GM19240 (cell line): ENCODE data around the gene WSCD2.

Source experiments
- DNase-seq: peaks from one replicate; pipeline ENCODE4 v3.0.0; 2011; ENCODE audit warnings: low spot score; ENCODE audit not compliant: insufficient read length

The WSCD2 gene

DNA sequence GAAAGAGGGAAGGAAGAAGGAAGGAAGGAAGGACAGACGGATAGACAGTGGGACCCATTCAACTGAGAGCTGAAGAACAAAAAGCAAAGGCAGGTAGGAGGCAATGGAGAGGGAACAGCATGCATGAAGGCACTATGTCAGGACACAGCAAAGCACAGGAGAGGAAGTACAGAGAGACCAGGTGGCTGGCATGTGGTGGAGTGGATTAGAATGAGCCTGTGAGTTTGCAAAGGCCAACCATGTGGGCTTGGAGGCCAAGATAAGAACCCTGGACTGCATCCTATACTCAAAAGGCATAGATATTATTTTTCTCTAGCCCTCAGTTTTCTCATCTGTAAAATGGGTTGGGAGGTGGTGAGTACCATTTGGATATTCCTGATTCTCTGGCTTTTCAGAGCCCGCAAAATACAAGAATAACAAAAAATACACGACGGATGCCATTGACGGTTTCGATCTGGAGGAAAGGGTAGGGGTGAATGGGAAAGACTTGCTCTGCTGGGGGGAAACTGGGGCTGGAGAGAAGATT is 102.9 kb downstream of the WSCD2 start:
- no peak for DNase-seq

DNA sequence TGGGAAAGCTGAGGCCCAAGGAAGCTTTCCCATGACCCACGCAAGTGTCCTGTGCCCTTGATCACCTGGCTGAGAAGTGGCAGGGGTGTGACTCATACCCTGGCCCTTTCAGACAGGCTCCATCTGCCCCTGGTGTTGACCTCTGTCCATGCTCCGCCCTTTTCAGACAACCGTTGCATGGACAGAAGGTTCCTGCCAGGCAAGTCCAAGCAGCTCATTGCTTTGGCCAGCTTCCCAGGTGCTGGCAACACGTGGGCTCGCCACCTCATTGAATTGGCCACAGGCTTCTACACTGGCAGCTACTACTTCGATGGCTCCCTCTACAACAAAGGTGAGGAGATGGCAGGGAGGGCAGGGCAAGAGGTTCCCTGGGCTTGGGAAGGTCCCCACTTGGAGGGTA is 103.5 kb downstream of the WSCD2 start:
- DNase-seq = no peak

- DNase-seq = no peak
Observed at GRCh38 chr12:108234158-108234557, 105.1 kb downstream of the WSCD2 start.

DNA sequence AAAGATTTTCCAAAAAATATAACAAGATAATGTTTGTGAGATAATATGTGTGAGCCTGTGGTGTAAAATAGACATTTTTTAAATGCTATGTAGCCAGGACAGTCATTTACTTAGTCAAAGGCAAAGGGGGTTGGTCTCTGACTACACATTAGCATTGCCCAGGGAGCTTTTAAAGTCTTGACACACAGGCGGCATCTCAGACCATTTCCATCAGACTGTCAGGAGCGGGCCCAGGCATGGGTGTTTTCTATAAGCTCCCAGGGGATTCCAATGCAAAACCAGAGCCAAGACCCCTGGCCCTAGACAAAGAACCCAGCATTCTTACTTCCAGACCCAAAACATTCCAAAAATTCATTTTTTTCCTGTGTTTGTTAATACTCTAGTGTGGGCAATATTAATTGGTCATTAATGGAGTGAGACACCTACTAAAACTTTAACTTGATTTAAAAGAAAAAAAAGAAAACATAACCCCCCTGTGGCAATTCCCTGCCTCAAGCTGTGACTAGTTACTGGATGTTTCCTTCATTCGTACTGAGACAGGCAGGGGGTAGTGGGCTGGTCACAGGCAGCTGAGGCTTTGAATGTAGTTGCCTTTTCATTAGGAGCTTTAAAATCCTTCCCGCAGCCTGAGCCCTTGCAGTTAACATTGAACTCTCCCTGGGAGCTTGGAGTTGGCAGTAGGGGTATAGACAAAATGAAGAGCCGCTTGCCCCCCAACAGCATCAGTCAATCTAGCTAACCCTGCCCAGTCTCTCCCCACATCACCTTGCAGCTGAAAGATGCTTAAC is 106.3 kb downstream of the WSCD2 start:
- DNase-seq = no peak

- no peak for DNase-seq
Observed at GRCh38 chr12:108235985-108236263, 106.8 kb downstream of the WSCD2 start.

DNA sequence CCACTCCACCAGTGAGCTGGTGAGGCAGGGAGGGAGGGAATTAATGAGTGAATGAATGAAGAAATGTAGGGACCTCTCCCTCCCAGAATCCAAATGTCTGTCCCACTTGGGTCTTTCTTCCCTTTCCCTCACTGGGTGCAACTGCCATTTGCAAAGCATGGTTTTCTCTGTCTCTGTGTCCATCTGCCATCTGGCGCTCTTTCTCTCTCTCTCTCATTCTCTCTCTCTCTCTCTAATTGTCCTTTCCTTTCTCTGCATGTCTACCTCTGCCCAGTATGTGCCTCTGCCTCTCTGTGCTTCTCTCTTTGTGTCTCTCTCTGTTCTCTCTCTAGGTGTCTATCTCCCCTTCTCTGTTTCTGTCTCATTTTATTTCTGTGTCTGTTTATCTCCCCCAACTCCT is 107.3 kb downstream of the WSCD2 start:
- DNase-seq = no peak

DNA sequence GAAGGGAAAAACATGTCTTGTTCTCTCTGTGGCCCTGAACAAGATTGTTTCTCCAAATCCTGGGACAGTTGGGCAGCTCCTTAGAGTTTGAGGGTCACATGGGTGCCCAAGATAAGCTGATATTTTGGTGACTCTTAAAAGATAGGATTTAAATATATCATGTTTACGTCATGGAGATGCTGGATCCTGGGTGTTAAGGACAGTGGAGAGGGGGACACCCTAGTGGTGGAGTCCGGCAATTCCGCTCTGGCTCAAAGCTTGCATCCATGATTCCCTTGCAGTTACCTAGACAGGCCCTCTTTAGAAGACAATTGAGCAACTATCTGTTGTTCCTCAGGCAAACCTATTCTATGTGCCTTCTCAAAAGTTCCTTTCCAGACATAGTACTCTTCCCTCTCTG is 108.2 kb downstream of the WSCD2 start:
- no peak for DNase-seq

GRCh38 chr12:108238474-108238873 is 109.4 kb downstream of the WSCD2 start:
- DNase-seq = no peak

GRCh38 chr12:108239378-108239777 is 110.3 kb downstream of the WSCD2 start:
- DNase-seq = no peak

DNA sequence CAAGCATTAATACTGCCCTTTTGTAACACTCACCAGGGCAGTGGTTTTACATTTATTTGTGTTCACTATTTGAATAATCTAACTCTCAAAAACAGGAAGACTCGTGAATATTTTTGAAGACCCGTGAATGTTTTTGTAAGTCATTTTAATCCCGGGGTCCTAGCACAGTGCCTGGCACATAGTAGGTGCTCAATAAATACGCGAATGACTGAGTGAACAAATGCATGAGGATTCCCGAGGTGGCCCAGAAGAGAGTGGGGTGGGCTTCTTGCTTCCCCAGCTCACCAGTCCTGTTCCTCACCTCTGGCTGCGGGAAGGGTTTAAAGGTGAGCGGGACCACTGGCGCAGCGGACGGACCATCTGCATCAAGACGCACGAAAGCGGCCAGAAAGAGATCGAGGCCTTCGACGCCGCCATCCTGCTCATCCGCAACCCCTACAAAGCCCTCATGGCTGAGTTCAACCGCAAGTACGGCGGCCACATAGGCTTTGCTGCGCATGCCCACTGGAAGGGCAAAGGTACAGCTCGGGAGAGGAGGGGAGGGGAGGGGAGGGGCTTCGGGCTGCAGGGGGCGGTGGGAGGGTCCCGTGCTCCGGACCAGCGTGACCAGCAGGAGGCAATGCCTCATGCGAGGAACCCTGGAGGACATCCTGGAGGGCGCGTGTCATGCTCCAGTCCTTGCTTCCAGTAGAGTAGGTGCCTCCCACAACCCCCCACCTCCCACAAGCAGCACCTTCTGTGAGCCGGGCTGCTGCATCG is 111.1 kb downstream of the WSCD2 start:
- no peak for DNase-seq

- no peak for DNase-seq
Observed at GRCh38 chr12:108240928-108241327, 111.8 kb downstream of the WSCD2 start.

- DNase-seq = no peak
Observed at GRCh38 chr12:108241986-108242703, 113.1 kb downstream of the WSCD2 start.

DNA sequence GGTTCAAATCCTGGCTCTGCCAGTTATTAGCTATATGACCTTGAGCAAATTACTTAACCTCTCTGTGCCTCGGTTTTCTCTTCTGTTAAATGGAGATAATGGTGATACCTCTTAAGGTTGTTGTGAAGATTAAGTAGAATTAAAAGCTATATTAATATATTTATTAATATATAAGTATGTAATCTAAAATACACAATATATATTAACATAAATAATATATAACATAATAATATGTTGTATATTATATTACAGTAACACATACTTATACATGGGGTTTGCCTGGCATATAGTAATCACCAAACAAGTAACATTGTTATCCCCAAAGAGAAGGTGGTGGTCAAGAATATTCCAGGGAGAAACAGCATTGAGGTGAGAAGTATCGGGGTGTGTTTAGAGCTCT is 118.0 kb downstream of the WSCD2 start:
- DNase-seq = no peak

GRCh38 chr12:108248011-108248410 is 118.9 kb downstream of the WSCD2 start:
- DNase-seq = no peak

- no peak for DNase-seq
Observed at GRCh38 chr12:108252523-108252922, 123.4 kb downstream of the WSCD2 start.

DNA sequence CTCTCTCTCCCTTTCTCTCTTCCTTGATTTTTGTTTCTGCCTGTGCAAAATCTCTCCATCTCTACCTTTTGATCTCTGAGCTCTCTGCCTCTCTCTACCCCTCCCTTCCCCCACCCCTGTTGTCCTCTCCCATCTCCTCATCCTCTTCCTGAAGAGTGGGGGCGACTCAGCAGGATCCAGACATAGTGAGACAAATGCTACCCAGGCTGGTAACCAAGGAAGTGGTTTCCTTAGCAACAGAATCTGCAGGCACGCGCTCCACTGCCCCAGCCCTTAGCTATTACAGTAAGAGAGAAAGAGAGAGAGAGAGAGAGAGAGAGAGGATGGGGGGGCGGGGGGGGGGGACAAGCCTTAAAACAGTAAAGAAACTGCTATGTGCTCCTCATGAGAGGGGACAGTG is 124.5 kb downstream of the WSCD2 start:
- no peak for DNase-seq

GRCh38 chr12:108254030-108254429 is 124.9 kb downstream of the WSCD2 start:
- DNase-seq = no peak

DNA sequence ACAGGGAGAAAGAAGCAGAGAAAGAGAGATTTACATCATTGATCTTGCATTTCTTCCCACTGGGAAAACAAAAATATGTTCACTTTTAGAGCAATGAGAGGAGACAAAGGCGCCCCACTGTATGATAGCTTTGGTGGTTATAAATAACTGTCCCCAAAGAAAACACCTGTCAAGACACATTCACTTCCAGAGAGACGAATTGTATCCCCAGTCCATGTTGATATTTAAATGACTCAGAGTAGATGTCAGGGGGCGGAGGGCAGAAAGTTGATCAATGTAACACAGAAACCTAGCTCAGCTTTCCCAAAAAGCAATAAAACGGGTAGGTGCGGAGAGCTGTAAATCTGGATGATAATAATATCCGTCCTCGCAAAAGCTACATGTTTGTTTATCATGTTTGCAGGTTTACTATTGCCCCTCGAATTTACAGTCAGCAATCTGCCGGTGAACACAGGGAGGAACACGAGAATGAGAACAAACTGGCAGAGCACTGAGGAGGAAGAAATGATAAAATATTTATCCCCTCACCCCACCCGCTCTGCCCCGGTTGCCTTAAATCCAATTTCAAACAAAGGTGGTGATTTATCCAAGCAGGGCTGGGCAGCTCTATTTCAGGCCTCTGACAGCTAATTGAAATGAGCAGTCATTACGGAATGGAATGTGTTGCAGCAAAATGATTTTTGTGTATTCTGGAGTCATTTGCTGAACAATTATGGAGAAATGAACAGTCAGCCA is 125.6 kb downstream of the WSCD2 start:
- no peak for DNase-seq

GRCh38 chr12:108255252-108255602 is 126.1 kb downstream of the WSCD2 start:
- DNase-seq = no peak

DNA sequence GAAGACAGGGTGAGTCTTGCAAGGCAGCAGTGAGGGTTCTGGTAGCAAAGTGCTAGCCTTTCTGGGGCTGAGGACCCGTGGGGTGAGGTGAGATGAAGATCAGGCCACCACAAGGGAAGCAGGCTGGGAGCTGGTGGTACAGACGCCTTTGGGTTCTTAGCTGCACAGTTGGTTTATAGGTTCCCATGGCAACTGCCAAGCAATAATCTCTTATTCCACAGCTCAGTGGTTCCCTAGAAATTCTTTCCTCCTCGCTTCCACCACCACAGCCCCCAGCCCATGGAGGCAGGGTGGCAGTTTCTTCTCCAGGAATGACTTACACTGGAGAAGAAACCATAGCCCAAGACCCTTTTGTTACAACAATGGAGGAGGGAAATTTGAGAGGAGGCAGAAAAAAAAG is 127.9 kb downstream of the WSCD2 start:
- DNase-seq = no peak

DNA sequence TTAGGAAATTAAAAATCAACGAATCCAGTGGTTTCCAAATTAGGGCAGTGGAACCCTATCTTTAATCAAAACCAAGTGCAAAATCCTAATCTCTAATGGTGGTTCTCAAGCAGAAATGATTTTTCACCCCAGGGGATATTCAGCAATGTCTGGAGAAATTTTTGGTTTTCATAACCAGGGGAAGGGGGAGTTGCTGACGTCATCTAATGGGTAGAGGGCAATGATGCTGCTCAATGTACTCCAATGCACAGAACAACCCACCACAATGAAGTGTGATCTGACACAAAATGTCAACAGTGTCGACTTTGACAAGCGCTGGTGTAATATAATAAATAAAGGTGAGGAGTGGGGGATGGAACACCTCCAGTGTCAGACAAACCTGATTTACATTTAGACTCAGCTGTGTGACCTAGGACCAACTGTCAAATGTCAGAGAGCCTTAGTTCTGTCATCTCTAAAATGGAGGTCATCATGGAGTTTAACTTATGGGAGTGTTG is 128.6 kb downstream of the WSCD2 start:
- DNase-seq = no peak
